SK-N-SH treated with all-trans-retinoic acid at 6 μM for 48 hours (cell line): ENCODE data around the gene IGFBP4.
A peak's percentile ranks its signal among the peaks of the same experiment; 100 is the strongest.

Experiments used
- ATAC-seq: fragments of 200-7000 bp; cut with Tn5 transposase; 3 replicates; pipeline ENCODE4 v1.9.1; 2020; ENCODE audit warnings: mild to moderate bottlenecking, moderate library complexity
- ARNTL ChIP-seq: fragments of 450-650 bp; formaldehyde crosslinking; IDR thresholded peaks from 2 replicates; pipeline ENCODE4 v1.5.0; 2020; ENCODE audit warnings: low read depth, mild to moderate bottlenecking, moderate library complexity, borderline replicate concordance
- CREB5 ChIP-seq: fragments of 250-450 bp; sonication (Bioruptor Pico); IDR thresholded peaks from 2 replicates; pipeline ENCODE4 v1.5.1; 2020; ENCODE audit warnings: low read depth, mild to moderate bottlenecking, moderate library complexity
- CSDC2 ChIP-seq: fragments of 250-450 bp; sonication (Bioruptor Pico); IDR thresholded peaks from 2 replicates; pipeline ENCODE4 v1.5.0; 2020; ENCODE audit warnings: mild to moderate bottlenecking, moderate library complexity
- GLIS3 ChIP-seq: fragments of 250-450 bp; sonication (Bioruptor Pico); IDR thresholded peaks from 2 replicates; pipeline ENCODE4 v1.5.0; 2020; ENCODE audit warnings: mild to moderate bottlenecking, moderate library complexity
- OSR1 ChIP-seq: fragments of 250-450 bp; sonication (Bioruptor Pico); IDR thresholded peaks from 2 replicates; pipeline ENCODE4 v1.8.0; 2022; ENCODE audit warnings: moderate library complexity, mild to moderate bottlenecking, inconsistent platforms
- PATZ1 ChIP-seq: fragments of 250-450 bp; sonication (Bioruptor Pico); IDR thresholded peaks from 2 replicates; pipeline ENCODE4 v1.8.0; 2020; ENCODE audit warnings: mild to moderate bottlenecking, moderate library complexity, borderline replicate concordance
- RARB ChIP-seq: fragments of 250-450 bp; sonication (Bioruptor Pico); IDR thresholded peaks from 2 replicates; pipeline ENCODE4 v1.8.0; 2021; ENCODE audit warnings: mild to moderate bottlenecking, moderate library complexity
- TOX ChIP-seq: fragments of 250-450 bp; sonication (Bioruptor Pico); IDR thresholded peaks from 2 replicates; pipeline ENCODE4 v1.8.0; 2021; ENCODE audit warnings: mild to moderate bottlenecking, moderate library complexity, borderline replicate concordance
- TSHZ2 ChIP-seq: fragments of 250-450 bp; sonication (Bioruptor Pico); IDR thresholded peaks from 2 replicates; pipeline ENCODE4 v1.5.0; 2020; ENCODE audit warnings: mild to moderate bottlenecking, moderate library complexity
- ZFP3 ChIP-seq: fragments of 250-450 bp; sonication (Bioruptor Pico); IDR thresholded peaks from 2 replicates; pipeline ENCODE4 v1.5.0; 2020; ENCODE audit warnings: mild to moderate bottlenecking, moderate library complexity
- ZNF565 ChIP-seq: fragments of 450-650 bp; formaldehyde crosslinking; conservative IDR thresholded peaks from 2 replicates; pipeline ENCODE4 v1.5.0; 2020; ENCODE audit warnings: low read depth, mild to moderate bottlenecking, moderate library complexity

IGFBP4 gene

GRCh38 chr17:40471846-40472732 is 28.8 kb downstream of the IGFBP4 start (continued):
- no peak for TF ChIP-seq CREB5
- no peak for TF ChIP-seq TSHZ2 (CRISPR knock-in tag)
- TF ChIP-seq ZFP3 = no peak
- no peak for TF ChIP-seq OSR1 (CRISPR knock-in tag)
- no peak for TF ChIP-seq TOX (CRISPR knock-in tag)

GRCh38 chr17:40472733-40473452 is 29.6 kb downstream of the IGFBP4 start:
- peak; percentile 85 for TF ChIP-seq ZFP3
- TF ChIP-seq TSHZ2 (CRISPR knock-in tag) = no peak
- ATAC-seq = no peak

GRCh38 chr17:40473573-40474365 is 30.5 kb downstream of the IGFBP4 start:
- TF ChIP-seq ZNF565 (CRISPR knock-in tag) (no peak), CSDC2 (no peak), RARB (CRISPR knock-in tag) (no peak), ARNTL (CRISPR knock-in tag) (no peak), GLIS3 (CRISPR knock-in tag) (no peak), PATZ1 (CRISPR knock-in tag) (no peak)
- no peak for ATAC-seq

GRCh38 chr17:40474419-40475002 is 31.3 kb downstream of the IGFBP4 start:
- TF ChIP-seq TSHZ2 (CRISPR knock-in tag) = no peak
- no peak for ATAC-seq
